ENCODE data around the gene ZDHHC7. TPM values are rescaled to one million over a fixed set of nuclear protein-coding genes. Genes with fewer than 3 reads are reported as not detected.

ZDHHC7 gene
- total and polyA plus RNA-seq, 2 of the 8 experiments (the other 6 are each of a cell fraction or from before 2014, with no cell fraction given): 40.5 to 56.3 TPM

- FAIRE-seq: no peak
- Histone ChIP-seq H4K20me1 (replicated peaks in 1 of 2; ENCODE audit: control insufficient read depth in 1 of 2, insufficient read depth in 2 of 2, low read length in 2 of 2) (no peaks in the 10 kb centered on the region), H3K27me3 (replicated peaks in 1 of 4; ENCODE audit: control insufficient read depth in 3 of 4, extremely low read depth in 1 of 4, insufficient read depth in 3 of 4, low read length in 3 of 4) (peaks cover 0 to 14% (median 7%) of the 10 kb centered on the region in 4 experiments; a peak in 4 of 7 replicates), H2BK5ac (ENCODE audit: low read depth, low read length) (no peak overlapping the region), H3K27ac (ENCODE audit: low read depth, low read length) (no peak overlapping the region), H2BK20ac (ENCODE audit: low read length) (no peak overlapping the region), H2AK5ac (ENCODE audit: low read depth, low read length) (no peak overlapping the region), H2BK15ac (ENCODE audit: low read length) (no peak overlapping the region), H3K4me2 (ENCODE audit: insufficient read depth in 1 of 2, low read depth in 2 of 2, low read length in 2 of 2) (no peak overlapping the region), H4K91ac (replicated peaks; ENCODE audit: insufficient read length, low read length) (no peak overlapping the region), H3K4me3 (ENCODE audit: extremely low read depth in 1 of 4, insufficient read depth in 2 of 4, low read depth in 3 of 4, low read length in 4 of 4) (no peak overlapping the region), H3K23ac (ENCODE audit: insufficient read length) (no peak overlapping the region), H3K18ac (ENCODE audit: extremely low read depth, low read length) (no peak overlapping the region), H3K4ac (replicated peaks; ENCODE audit: insufficient read length, low read depth, low read length) (no peak overlapping the region), H4K5ac (ENCODE audit: insufficient read length, low read depth, low read length) (no peak overlapping the region), H3K36me3 (ENCODE audit: control insufficient read depth in 2 of 4, insufficient read depth in 4 of 4, low read length in 3 of 4) (no peaks in the 10 kb centered on the region), H3K23me2 (ENCODE audit: low read depth, low read length) (peaks cover 5% of the 10 kb centered on the region), H3K79me2 (ENCODE audit: control insufficient read depth in 1 of 2, insufficient read depth in 2 of 2, low read length in 2 of 2) (no peaks in the 10 kb centered on the region), H3K9ac (replicated peaks in 1 of 4; ENCODE audit: extremely low read depth in 1 of 4, low read depth in 3 of 4, low read length in 3 of 4) (no peak overlapping the region), H3K9me3 (ENCODE audit: insufficient read depth in 2 of 2, low read depth in 1 of 2, low read length in 1 of 2) (no peaks in the 10 kb centered on the region), H2AFZ (ENCODE audit: low read length) (no peak overlapping the region), H4K8ac (ENCODE audit: extremely low read depth, insufficient read depth, low read length) (no peak overlapping the region), H3K79me1 (ENCODE audit: low read depth, low read length) (no peaks in the 10 kb centered on the region; the same call in 1 of the 2 replicates), H3K56ac (replicated peaks; ENCODE audit: insufficient read length, low read depth, low read length) (no peak overlapping the region), H3K14ac (ENCODE audit: insufficient read length) (no peak overlapping the region), H2BK120ac (replicated peaks; ENCODE audit: low read depth, low read length) (no peak overlapping the region), H2BK12ac (ENCODE audit: low read depth, low read length) (no peak overlapping the region), H3K4me1 (replicated peaks in 1 of 4; ENCODE audit: control insufficient read depth in 3 of 4, insufficient read depth in 4 of 4, low read length in 3 of 4) (peaks cover 3 to 7% (median 4%) of the 10 kb centered on the region in 4 experiments; a peak in 5 of 7 replicates)
- CTCF ChIA-PET (ENCODE audit: partially characterized antibody): interaction anchor here (1.5 kb wide), 1 partner anchor 26 kb away, joined by 5 read pairs; no protein-coding TSS in a partner anchor
- TF ChIP-seq SAP30 (IDR thresholded peaks at IDR 0.05; ENCODE audit: insufficient read depth, insufficient replicate concordance, low read length) (no peak), YY1 (IDR thresholded peaks at IDR 0.05; ENCODE audit: low read depth, low read length) (no peak), RFX5 (IDR thresholded peaks at IDR 0.05; ENCODE audit: borderline replicate concordance, low read depth, low read length) (no peak), TAF7 (optimal IDR thresholded peaks at IDR 0.05; ENCODE audit: borderline replicate concordance, low read depth, low read length) (no peak), TEAD4 (IDR thresholded peaks at IDR 0.05; ENCODE audit: low read depth, low read length) (no peak), FOSL1 (IDR thresholded peaks at IDR 0.05; ENCODE audit: insufficient read depth, low read depth, low read length) (no peak), RAD21 (IDR thresholded peaks at IDR 0.05 in 1 of 2, conservative IDR thresholded peaks at IDR 0.05 in 1 of 2; ENCODE audit: low read depth in 2 of 2, low read length in 2 of 2) (no peak), ASH2L (IDR thresholded peaks at IDR 0.05; ENCODE audit: low read length) (no peak), GABPA (IDR thresholded peaks at IDR 0.05; ENCODE audit: borderline replicate concordance, insufficient read depth, low read length) (no peak), CREB1 (IDR thresholded peaks at IDR 0.05) (no peak)
- 84% methylated on average over 14 of the region's 16 CpGs; no CpG with 5 or more reads in 1 of the 2 experiments for WGBS, 2 experiments (ENCODE audit: extremely low coverage in 1 of 2, insufficient coverage in 1 of 2, insufficient read length in 1 of 2, insufficient replicate concordance in 2 of 2, low coverage in 1 of 2, low lambda C conversion rate in 2 of 2, missing lambda C conversion rate in 1 of 2)
- no peak for DNase-seq (ENCODE audit: low read depth in 1 of 2, low spot score in 2 of 2)
- POLR2A ChIA-PET (ENCODE audit: partially characterized antibody): no interaction called here
These were observed 18.7 kb upstream of the ZDHHC7 start for GRCh38 chr16:85029981-85030401.

Data from H1 (cell line).